Epithelial cell of proximal tubule (primary cell): ENCODE data around the gene C1QTNF4. TPM values are rescaled to one million over a fixed set of nuclear protein-coding genes. Genes with fewer than 3 reads are reported as not detected.

Source experiments
- DNase-seq: peaks from one replicate; pipeline ENCODE4 v3.0.0-alpha.2; 2011; ENCODE audit warnings: low read depth
- H3K4me3 ChIP-seq: 2 replicates; pipeline ENCODE4 v1.5.1; 2011; ENCODE audit warnings: low read depth, mild to moderate bottlenecking, low read length
- CTCF ChIP-seq: conservative IDR thresholded peaks from 2 replicates; pipeline ENCODE4 v1.5.1; 2012; ENCODE audit warnings: low read depth, mild to moderate bottlenecking, low read length
- total RNA-seq: library from RNA; depleted of rRNA; stranded (reverse); fragments of >200 nt; gene quantifications from 2 replicates; pipeline ENCODE4 v1.2.3, GENCODE V29; 2015

C1QTNF4 gene
- total RNA-seq, 1 donor from 2014 or later: 3.1 TPM

DNA sequence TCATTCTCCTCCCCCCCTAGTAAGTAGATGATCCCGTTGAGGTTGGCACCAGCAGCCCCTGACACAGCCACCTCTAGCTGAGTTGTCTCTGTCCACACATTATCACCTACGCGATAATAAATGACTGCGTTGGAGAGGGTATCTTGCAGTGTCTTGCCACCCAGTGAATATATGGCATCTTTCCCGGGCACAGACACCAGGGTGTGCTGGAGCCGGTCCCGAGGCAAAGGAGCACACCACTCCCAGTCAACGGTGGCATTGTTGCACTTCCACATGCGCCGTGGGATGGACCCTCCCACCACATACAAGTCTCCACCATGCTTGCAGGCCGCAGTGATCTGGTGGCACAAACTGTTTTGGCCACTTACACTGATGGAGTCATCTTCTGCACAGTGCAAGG lies 20.9 kb downstream of the C1QTNF4 start:
- TF ChIP-seq CTCF: no peak
- DNase-seq: no peak
- no peak overlapping the region for H3K4me3 ChIP-seq

DNA sequence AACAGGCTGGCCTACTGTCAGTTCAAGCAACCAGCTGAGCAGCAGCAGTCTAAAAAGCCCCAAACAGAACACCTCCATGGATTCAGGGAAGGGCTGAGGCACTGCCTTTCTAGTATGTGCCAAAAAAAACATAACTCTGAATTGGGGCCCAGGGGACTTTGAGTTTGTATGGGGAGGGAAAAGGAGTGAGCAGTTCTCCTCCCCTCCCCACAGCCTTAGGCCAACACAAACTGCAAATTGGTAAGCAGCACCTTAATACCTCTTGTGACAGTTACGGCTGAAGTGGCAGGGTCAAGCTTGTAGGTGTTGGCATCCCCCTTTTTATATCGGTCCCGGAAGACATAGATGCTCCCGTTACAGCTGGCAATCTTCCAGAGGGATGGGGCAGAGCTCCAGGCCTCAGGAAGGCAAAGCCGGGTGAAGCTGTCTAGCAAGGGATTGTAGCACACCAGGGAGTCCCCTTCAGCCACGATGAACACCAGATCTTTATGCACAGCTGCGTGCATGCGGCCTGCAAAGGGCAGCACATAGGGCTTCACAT lies 21.4 kb downstream of the C1QTNF4 start:
- no peak for TF ChIP-seq CTCF
- DNase-seq: no peak
- H3K4me3 ChIP-seq: no peak overlapping the region

DNA sequence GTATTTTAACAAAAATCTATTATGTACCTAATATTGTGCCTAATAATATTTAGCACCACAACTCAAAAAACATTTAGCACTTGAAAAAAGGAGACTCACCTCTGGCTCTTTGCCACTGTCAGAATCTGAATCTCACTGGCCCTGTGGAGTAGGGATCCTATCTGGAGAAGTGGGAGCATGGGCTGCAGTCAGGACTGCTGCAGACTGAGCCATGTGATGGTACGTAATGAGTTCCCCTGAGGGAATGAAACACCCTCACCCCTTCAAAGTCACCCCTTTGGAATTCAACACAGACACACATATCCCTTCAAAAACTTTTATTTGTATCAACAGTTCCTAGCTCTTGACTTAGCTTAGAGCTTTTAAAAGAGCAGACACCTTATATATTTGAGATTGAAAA lies 22.3 kb downstream of the C1QTNF4 start:
- no peak for TF ChIP-seq CTCF
- H3K4me3 ChIP-seq: no peak overlapping the region
- DNase-seq: no peak

DNA sequence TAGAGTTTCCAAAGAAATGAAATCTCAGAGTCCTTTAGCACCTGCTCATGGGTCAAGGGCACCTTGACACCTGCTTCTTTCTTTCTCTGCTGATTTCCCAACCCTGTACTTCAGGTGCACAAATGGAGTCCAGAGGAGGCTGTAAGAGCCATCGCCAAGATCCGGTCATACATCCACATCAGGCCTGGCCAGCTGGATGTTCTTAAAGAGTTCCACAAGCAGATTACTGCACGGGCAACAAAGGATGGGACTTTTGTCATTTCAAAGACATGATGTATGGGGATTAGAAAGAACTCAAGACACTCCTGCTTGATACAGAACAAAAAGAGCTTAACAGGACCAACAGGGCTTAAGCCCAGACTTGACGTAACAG lies 22.9 kb downstream of the C1QTNF4 start:
- no peak for DNase-seq
- H3K4me3 ChIP-seq: no peak overlapping the region
- TF ChIP-seq CTCF: no peak

GRCh38 chr11:47570651-47571356 lies 23.4 kb downstream of the C1QTNF4 start:
- DNase-seq: no peak
- TF ChIP-seq CTCF: no peak
- H3K4me3 ChIP-seq: no peak overlapping the region

- no peak for TF ChIP-seq CTCF
- no peak for DNase-seq
- no peak overlapping the region for H3K4me3 ChIP-seq
These were observed 24.6 kb downstream of the C1QTNF4 start for GRCh38 chr11:47569646-47570045.

DNA sequence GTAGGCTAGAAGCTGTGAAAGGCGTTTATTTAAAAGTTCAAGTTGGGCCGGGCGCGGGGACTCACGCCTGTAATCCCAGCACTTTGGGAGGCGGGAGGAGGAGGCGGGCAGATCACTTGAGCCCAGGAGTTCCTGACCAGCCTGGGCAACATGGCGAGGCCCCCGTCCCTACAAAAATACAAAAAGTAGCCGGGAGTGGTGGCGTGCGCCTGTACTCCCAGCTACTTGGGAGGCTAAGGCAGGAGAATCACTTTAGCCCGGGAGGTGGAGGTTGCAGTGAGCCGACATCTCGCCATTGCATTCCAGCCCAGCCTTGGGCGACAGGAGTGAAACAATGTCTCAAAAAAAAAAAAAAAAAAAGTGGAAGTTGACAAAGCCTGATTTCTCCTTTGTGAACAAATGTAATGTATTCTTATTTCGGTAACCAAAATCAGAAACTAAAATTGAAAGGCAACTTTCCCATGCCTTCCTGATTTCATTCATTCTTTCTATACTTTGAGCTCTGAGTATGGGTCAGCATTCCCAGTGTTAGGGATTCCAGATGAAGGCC lies 28.0 kb downstream of the C1QTNF4 start:
- TF ChIP-seq CTCF: no peak
- peak overlapping the region; percentile 97 for H3K4me3 ChIP-seq
- DNase-seq: no peak
